LNCAP (cell line): ENCODE results near the gene JAKMIP1.
A peak's percentile ranks its signal among the peaks of the same experiment; 100 is the strongest.

Source experiments
- CTCF ChIP-seq: fragments of 450-650 bp; IDR thresholded peaks from 2 replicates; pipeline ENCODE4 v1.5.1; 2017; ENCODE audit warnings: mild to moderate bottlenecking

JAKMIP1 gene

GRCh38 chr4:5984843-5985242, 215.5 kb downstream of the JAKMIP1 start:
- TF ChIP-seq CTCF: no peak

DNA sequence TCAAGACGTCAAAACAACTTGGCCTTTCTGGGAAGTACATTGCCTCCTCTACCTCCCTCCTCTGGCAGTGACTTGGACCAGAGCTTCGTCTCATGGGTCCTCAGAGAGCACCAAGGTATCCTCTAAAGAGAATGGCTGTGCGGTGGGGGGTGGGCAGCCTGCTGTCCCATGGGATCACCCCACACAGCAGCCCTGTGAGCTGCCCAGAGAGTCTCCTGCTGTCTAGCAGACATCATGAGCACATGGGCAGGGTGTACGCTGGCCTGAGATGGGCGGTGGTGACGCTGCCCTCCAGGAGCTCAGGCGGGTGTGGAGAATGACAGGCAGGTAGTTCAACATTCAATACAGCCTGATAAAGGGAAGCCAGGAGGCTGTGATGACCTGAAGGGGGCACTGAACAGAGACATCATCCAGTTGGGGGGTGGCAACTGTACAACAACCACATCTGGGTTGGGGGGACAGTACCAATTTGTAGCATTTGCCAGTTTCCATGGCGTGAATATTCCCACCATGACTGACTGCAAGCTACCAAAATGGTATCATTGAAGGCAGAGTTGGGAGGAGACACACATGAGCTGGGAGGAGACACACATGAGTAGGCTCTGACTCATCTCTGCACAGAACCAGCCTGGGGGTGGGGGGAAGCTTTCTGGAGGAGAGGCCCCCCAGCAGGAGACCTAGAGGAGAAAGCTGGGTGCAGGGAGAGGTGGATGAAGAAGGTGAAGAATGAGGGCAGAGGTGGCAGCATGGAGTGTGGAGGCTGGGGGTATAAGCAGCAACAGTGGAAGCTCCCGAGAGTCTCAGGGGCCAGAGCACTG, 218.0 kb downstream of the JAKMIP1 start:
- no peak for TF ChIP-seq CTCF

DNA sequence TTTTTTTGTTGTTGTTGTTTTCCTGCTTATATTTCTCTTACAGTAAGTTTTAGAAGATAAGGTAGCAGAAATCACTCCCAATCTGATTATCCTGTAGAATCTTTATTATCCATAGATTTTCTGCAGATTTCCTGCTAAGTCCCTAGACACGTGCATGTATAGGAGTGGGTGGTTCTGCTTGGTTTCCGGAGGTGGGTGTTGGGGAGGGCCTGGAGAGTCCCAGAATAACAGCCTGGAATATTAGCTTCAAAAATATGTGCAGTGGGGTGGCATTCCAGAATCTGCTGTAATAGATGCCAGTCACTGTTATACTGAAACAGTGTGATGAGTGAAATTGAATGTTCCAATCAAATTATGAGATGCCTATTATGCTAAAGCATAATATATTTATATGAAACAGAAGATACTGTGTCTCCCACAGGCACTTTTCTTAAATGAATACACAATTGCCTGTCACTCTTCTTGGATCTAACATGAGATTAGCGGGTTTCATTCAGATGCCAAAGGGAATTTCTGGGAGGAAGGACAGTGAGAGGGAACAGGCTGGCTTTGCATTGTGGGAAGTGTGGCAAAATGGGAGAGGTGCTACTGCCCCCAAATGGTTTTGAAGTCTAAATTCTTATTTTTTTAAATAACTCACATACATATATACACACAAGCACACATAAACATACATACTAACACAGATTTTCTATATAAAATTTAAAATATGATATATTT, 219.8 kb downstream of the JAKMIP1 start:
- peak; percentile 16; the same call in 1 of the 2 replicates for TF ChIP-seq CTCF

DNA sequence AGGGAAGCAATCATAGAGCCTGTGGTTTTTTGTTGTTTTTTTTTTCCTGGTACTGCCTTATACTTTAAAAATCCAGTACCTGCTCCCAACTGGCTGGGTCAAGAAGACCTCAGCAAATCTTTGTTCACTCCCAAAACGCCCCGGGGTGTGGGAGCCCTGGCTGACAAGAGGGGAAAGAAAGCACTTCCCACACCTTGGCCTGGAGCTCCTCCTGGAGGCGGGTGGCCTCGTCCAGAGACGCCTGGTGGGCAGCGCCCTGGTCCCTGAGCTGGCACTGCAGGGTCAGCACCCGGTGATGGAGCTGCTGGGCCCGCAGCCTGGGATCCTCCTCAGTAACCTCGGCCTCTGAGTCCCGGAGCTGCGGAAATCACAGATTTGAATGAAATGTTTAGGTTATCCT, 220.4 kb downstream of the JAKMIP1 start:
- TF ChIP-seq CTCF: peak; percentile 23; the same call in 1 of the 2 replicates

GRCh38 chr4:5976921-5977320, 223.4 kb downstream of the JAKMIP1 start:
- no peak for TF ChIP-seq CTCF

DNA sequence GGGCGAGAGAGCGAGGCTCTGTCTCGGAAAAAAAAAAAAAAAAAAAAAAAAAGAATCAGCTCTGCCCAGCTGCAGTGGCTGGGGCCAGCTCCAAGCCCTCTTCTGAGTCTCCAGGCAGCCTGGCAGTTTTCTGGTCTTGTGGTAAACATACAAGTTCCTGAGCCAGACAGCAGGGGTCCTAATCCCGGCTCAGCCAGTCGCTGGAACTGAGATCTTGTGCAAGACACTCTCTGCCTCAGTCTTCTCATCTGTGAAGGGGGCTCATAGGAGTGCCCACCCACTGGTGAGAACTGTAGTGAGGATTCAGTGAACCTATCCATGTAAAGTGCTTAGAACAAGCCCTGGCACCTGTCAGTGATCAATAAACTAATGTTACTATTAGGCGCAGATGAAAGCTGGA, 223.9 kb downstream of the JAKMIP1 start:
- no peak for TF ChIP-seq CTCF
